Measurements from ENCODE around the gene TRAPPC6A.

Gene TRAPPC6A

GRCh38 chr19:45128806-45129205, 49.2 kb downstream of the TRAPPC6A start:
- H3K27me3 ChIP-seq, result no peaks in the 10 kb centered on the region
- H4K20me1 ChIP-seq, result peaks cover 71 to 100% (median 97%) of the 10 kb centered on the region in 11 experiments
- no peak overlapping the region for H3K4me3 ChIP-seq
- TF ChIP-seq Cebpa-rat (IDR thresholded peaks at IDR 0.05), result no peak
- peaks cover 26 to 79% (median 51%) of the 10 kb centered on the region in 10 experiments for H3K4me1 ChIP-seq
- H3K36me3 ChIP-seq, result peaks cover 9 to 31% (median 25%) of the 10 kb centered on the region in 11 experiments; a peak in 16 of 22 replicates
- H3K9me3 ChIP-seq (replicated peaks in 1 of 11), result no peaks in the 10 kb centered on the region
- peak overlapping the region in 1 of 11 experiments; percentile 10; a peak in 2 of 22 replicates for H3K9ac ChIP-seq
- H3K4me2 ChIP-seq, result no peak overlapping the region
- H3K27ac ChIP-seq, result no peak overlapping the region; a peak in 1 of 22 replicates

- peaks cover 19 to 79% (median 49%) of the 10 kb centered on the region in 10 experiments for H3K4me1 ChIP-seq
Measured at GRCh38 chr19:45128146-45128545, 49.9 kb downstream of the TRAPPC6A start.

GRCh38 chr19:45126654-45127053, 51.4 kb downstream of the TRAPPC6A start:
- H3K27me3 ChIP-seq, result no peaks in the 10 kb centered on the region
- H3K4me3 ChIP-seq, result no peak overlapping the region
- peaks cover 27 to 83% (median 58%) of the 10 kb centered on the region in 10 experiments for H3K4me1 ChIP-seq
- no peak overlapping the region for H3K27ac ChIP-seq
- peaks cover 11 to 31% (median 24%) of the 10 kb centered on the region in 11 experiments; a peak in 16 of 22 replicates for H3K36me3 ChIP-seq
- H3K4me2 ChIP-seq, result peak overlapping the region in 2 of 11 experiments; percentile 50 to 57; a peak in 1 of 22 replicates
- no peak overlapping the region for H3K9ac ChIP-seq
- no peak for TF ChIP-seq Cebpa-rat (IDR thresholded peaks at IDR 0.05)
- H4K20me1 ChIP-seq, result peaks cover 91 to 100% (median 99%) of the 10 kb centered on the region in 11 experiments
- no peaks in the 10 kb centered on the region for H3K9me3 ChIP-seq (replicated peaks in 1 of 11)

More at GRCh38 chr19:45128146-45128545, 49.9 kb downstream of the TRAPPC6A start:
- Histone ChIP-seq H3K27me3 (no peaks in the 10 kb centered on the region), H3K27ac (no peak overlapping the region), H3K36me3 (peaks cover 11 to 38% (median 25%) of the 10 kb centered on the region in 11 experiments; a peak in 16 of 22 replicates), H3K4me3 (no peak overlapping the region), H3K9me3 (replicated peaks in 1 of 11) (no peaks in the 10 kb centered on the region), H4K20me1 (peaks cover 78 to 100% (median 97%) of the 10 kb centered on the region in 11 experiments), H3K9ac (no peak overlapping the region; a peak in 1 of 22 replicates), H3K4me2 (no peak overlapping the region)
- no peak for TF ChIP-seq Cebpa-rat (IDR thresholded peaks at IDR 0.05)

GRCh38 chr19:45125975-45126493, 52.0 kb downstream of the TRAPPC6A start:
- peaks cover 33 to 83% (median 62%) of the 10 kb centered on the region in 10 experiments for H3K4me1 ChIP-seq
- no peaks in the 10 kb centered on the region for H3K9me3 ChIP-seq (replicated peaks in 1 of 11)
- no peaks in the 10 kb centered on the region for H3K27me3 ChIP-seq
- H3K36me3 ChIP-seq, result peaks cover 11 to 31% (median 24%) of the 10 kb centered on the region in 11 experiments; a peak in 16 of 22 replicates
- H3K27ac ChIP-seq, result no peak overlapping the region
- H4K20me1 ChIP-seq, result peaks cover 91 to 100% (median 99%) of the 10 kb centered on the region in 11 experiments
- TF ChIP-seq Cebpa-rat (IDR thresholded peaks at IDR 0.05), result no peak
- peak overlapping the region in 2 of 11 experiments; percentile 9 to 14; a peak in 1 of 22 replicates for H3K9ac ChIP-seq
- H3K4me2 ChIP-seq, result peak overlapping the region in 10 of 11 experiments; percentile 10 to 59 (median 46); a peak in 16 of 22 replicates
- H3K4me3 ChIP-seq, result no peak overlapping the region

- no peak for TF ChIP-seq Cebpa-rat (IDR thresholded peaks at IDR 0.05)
- peaks cover 11 to 31% (median 24%) of the 10 kb centered on the region in 11 experiments; a peak in 16 of 22 replicates for H3K36me3 ChIP-seq
- H3K4me3 ChIP-seq, result no peak overlapping the region
- H3K9me3 ChIP-seq (replicated peaks in 1 of 11), result no peaks in the 10 kb centered on the region
- H3K9ac ChIP-seq, result peak overlapping the region in 4 of 11 experiments; percentile 1 to 14 (median 9); a peak in 1 of 22 replicates
- H3K27me3 ChIP-seq, result no peaks in the 10 kb centered on the region
- H4K20me1 ChIP-seq, result peaks cover 91 to 100% (median 99%) of the 10 kb centered on the region in 11 experiments
- H3K4me2 ChIP-seq, result peak overlapping the region in 10 of 11 experiments; percentile 10 to 59 (median 46); a peak in 14 of 22 replicates
- H3K27ac ChIP-seq, result peak overlapping the region in 1 of 11 experiments; percentile 34; a peak in 1 of 22 replicates
- H3K4me1 ChIP-seq, result peaks cover 34 to 83% (median 62%) of the 10 kb centered on the region in 10 experiments
Measured at GRCh38 chr19:45125360-45125759, 52.7 kb downstream of the TRAPPC6A start.

- peak overlapping the region in 1 of 11 experiments; percentile 22; a peak in 1 of 22 replicates for H3K9ac ChIP-seq
- peaks cover 42 to 85% (median 67%) of the 10 kb centered on the region in 10 experiments for H3K4me1 ChIP-seq
- H3K27me3 ChIP-seq, result no peaks in the 10 kb centered on the region
- TF ChIP-seq Cebpa-rat (IDR thresholded peaks at IDR 0.05), result no peak
- no peak overlapping the region for H3K4me3 ChIP-seq
- no peaks in the 10 kb centered on the region for H3K9me3 ChIP-seq (replicated peaks in 1 of 11)
- peaks cover 93 to 100% (median 100%) of the 10 kb centered on the region in 11 experiments for H4K20me1 ChIP-seq
- H3K36me3 ChIP-seq, result peaks cover 11 to 29% (median 21%) of the 10 kb centered on the region in 11 experiments; a peak in 17 of 22 replicates
- H3K27ac ChIP-seq, result no peak overlapping the region
- peak overlapping the region in 4 of 11 experiments; percentile 8 to 32 (median 22); a peak in 4 of 22 replicates for H3K4me2 ChIP-seq
Measured at GRCh38 chr19:45124021-45124420, 54.0 kb downstream of the TRAPPC6A start.

- H3K4me3 ChIP-seq, result no peak overlapping the region
- H3K9ac ChIP-seq, result peak overlapping the region in 1 of 11 experiments; percentile 4; a peak in 1 of 22 replicates
- peaks cover 10 to 23% (median 16%) of the 10 kb centered on the region in 11 experiments; a peak in 16 of 22 replicates for H3K36me3 ChIP-seq
- H3K27me3 ChIP-seq, result no peaks in the 10 kb centered on the region
- TF ChIP-seq Cebpa-rat (IDR thresholded peaks at IDR 0.05), result no peak
- H4K20me1 ChIP-seq, result peaks cover 93 to 100% (median 100%) of the 10 kb centered on the region in 11 experiments
- peak overlapping the region in 4 of 11 experiments; percentile 8 to 39 (median 32); a peak in 6 of 22 replicates for H3K4me2 ChIP-seq
- H3K4me1 ChIP-seq, result peaks cover 48 to 85% (median 73%) of the 10 kb centered on the region in 10 experiments
- H3K9me3 ChIP-seq (replicated peaks in 1 of 11), result no peaks in the 10 kb centered on the region
- no peak overlapping the region for H3K27ac ChIP-seq
Measured at GRCh38 chr19:45123440-45123850, 54.6 kb downstream of the TRAPPC6A start.

- H3K9me3 ChIP-seq (replicated peaks in 1 of 11), result no peaks in the 10 kb centered on the region
- H3K4me2 ChIP-seq, result peak overlapping the region in 8 of 11 experiments; percentile 83 to 97 (median 94); a peak in 14 of 22 replicates
- no peak for TF ChIP-seq Cebpa-rat (IDR thresholded peaks at IDR 0.05)
- no peaks in the 10 kb centered on the region for H3K27me3 ChIP-seq
- H3K9ac ChIP-seq, result no peak overlapping the region
- H3K27ac ChIP-seq, result no peak overlapping the region
- H3K4me1 ChIP-seq, result peaks cover 54 to 89% (median 79%) of the 10 kb centered on the region in 10 experiments
- H3K36me3 ChIP-seq, result peaks cover 10 to 21% (median 14%) of the 10 kb centered on the region in 11 experiments; a peak in 14 of 22 replicates
- no peak overlapping the region for H3K4me3 ChIP-seq
- peaks cover 94 to 100% (median 100%) of the 10 kb centered on the region in 11 experiments for H4K20me1 ChIP-seq
Measured at GRCh38 chr19:45122832-45123231, 55.2 kb downstream of the TRAPPC6A start.
